WTC11 (cell line): ENCODE results near the gene GGACT.

ENCODE experiments used
- CREB1 ChIP-seq: sonication (generic); formaldehyde crosslinking; IDR thresholded peaks from 2 replicates; pipeline ENCODE4 v1.8.0; 2023; ENCODE audit warnings: mild to moderate bottlenecking, missing genetic modification reagents
- JUN ChIP-seq: sonication (generic); formaldehyde crosslinking; IDR thresholded peaks from 2 replicates; pipeline ENCODE4 v1.8.0; 2023; ENCODE audit warnings: mild to moderate bottlenecking, missing genetic modification reagents
- MXD4 ChIP-seq: fragments of 250-450 bp; sonication (Bioruptor Pico); IDR thresholded peaks from 2 replicates; pipeline ENCODE4 v1.8.0; 2021; ENCODE audit warnings: mild to moderate bottlenecking, moderate library complexity, borderline replicate concordance
- NFE2L1 ChIP-seq: sonication (generic); formaldehyde crosslinking; IDR thresholded peaks from 2 replicates; pipeline ENCODE4 v1.8.1; 2023; ENCODE audit warnings: missing genetic modification reagents
- ZNF416 ChIP-seq: fragments of 250-450 bp; sonication (Bioruptor Pico); IDR thresholded peaks from 2 replicates; pipeline ENCODE4 v1.9.0; 2021; ENCODE audit warnings: mild to moderate bottlenecking, inconsistent platforms
- TF ChIP-seq, protein P1 (sequence below): fragments of 200-600 bp; IDR thresholded peaks from 2 replicates; pipeline ENCODE4 v1.8.0; 2022; ENCODE audit warnings: antibody characterized with exemption
- TF ChIP-seq, protein P2 (sequence below): sonication (generic); formaldehyde crosslinking; IDR thresholded peaks from 2 replicates; pipeline ENCODE4 v1.8.1; 2022; ENCODE audit warnings: mild to moderate bottlenecking, moderate library complexity, missing genetic modification reagents
- TF ChIP-seq, protein P3 (sequence below): sonication (generic); formaldehyde crosslinking; IDR thresholded peaks from 2 replicates; pipeline ENCODE4 v1.8.0; 2022; ENCODE audit warnings: mild to moderate bottlenecking, missing genetic modification reagents
- TF ChIP-seq, protein P4 (sequence below): sonication (generic); formaldehyde crosslinking; IDR thresholded peaks from 2 replicates; pipeline ENCODE4 v1.8.1; 2022; ENCODE audit warnings: mild to moderate bottlenecking, missing genetic modification reagents, moderate library complexity, borderline replicate concordance

DNA sequence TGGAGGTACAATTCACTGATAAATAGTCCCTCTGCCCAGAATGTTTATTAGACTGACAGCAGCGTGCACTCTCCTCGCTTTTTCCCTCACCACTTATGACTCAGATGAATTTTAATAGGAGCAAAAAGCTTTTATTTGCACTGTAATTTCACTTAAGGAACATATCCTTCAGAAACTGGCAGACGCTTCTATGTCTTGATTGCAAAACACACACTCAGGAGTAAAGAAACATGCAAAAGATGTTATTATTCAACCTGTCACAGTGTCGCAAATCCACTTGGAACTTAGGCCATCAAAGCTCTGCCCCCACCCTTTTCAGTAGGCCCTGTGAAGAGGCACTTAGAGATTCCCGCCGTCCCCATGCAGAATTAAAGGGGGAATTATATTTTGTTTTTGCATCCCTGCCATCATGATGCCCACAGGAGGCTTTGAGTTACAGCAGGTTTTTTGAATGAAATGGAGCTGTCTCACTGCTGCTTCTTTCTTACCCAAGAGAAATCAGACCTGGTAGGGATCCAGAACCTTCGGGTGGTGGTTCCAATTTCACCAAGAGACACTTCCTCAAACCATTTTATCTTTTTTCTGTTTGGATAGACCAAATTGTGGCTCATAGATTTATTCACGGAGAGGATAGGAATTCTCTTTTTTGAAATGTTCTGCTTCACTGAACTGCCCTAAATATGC, 74.5 kb downstream of the GGACT start:
- TF ChIP-seq MXD4 (CRISPR knock-in tag) (no peak), JUN (CRISPR knock-in tag) (no peak), NFE2L1 (CRISPR knock-in tag) (no peak), CREB1 (no peak), ZNF416 (no peak)
- TF ChIP-seq, protein P1, sequence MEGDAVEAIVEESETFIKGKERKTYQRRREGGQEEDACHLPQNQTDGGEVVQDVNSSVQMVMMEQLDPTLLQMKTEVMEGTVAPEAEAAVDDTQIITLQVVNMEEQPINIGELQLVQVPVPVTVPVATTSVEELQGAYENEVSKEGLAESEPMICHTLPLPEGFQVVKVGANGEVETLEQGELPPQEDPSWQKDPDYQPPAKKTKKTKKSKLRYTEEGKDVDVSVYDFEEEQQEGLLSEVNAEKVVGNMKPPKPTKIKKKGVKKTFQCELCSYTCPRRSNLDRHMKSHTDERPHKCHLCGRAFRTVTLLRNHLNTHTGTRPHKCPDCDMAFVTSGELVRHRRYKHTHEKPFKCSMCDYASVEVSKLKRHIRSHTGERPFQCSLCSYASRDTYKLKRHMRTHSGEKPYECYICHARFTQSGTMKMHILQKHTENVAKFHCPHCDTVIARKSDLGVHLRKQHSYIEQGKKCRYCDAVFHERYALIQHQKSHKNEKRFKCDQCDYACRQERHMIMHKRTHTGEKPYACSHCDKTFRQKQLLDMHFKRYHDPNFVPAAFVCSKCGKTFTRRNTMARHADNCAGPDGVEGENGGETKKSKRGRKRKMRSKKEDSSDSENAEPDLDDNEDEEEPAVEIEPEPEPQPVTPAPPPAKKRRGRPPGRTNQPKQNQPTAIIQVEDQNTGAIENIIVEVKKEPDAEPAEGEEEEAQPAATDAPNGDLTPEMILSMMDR, result no peak
- TF ChIP-seq, protein P2, sequence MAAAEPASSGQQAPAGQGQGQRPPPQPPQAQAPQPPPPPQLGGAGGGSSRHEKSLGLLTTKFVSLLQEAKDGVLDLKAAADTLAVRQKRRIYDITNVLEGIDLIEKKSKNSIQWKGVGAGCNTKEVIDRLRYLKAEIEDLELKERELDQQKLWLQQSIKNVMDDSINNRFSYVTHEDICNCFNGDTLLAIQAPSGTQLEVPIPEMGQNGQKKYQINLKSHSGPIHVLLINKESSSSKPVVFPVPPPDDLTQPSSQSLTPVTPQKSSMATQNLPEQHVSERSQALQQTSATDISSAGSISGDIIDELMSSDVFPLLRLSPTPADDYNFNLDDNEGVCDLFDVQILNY (CRISPR knock-in tag), result no peak
- TF ChIP-seq, protein P3, sequence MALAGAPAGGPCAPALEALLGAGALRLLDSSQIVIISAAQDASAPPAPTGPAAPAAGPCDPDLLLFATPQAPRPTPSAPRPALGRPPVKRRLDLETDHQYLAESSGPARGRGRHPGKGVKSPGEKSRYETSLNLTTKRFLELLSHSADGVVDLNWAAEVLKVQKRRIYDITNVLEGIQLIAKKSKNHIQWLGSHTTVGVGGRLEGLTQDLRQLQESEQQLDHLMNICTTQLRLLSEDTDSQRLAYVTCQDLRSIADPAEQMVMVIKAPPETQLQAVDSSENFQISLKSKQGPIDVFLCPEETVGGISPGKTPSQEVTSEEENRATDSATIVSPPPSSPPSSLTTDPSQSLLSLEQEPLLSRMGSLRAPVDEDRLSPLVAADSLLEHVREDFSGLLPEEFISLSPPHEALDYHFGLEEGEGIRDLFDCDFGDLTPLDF (CRISPR knock-in tag), result no peak
- TF ChIP-seq, protein P4, sequence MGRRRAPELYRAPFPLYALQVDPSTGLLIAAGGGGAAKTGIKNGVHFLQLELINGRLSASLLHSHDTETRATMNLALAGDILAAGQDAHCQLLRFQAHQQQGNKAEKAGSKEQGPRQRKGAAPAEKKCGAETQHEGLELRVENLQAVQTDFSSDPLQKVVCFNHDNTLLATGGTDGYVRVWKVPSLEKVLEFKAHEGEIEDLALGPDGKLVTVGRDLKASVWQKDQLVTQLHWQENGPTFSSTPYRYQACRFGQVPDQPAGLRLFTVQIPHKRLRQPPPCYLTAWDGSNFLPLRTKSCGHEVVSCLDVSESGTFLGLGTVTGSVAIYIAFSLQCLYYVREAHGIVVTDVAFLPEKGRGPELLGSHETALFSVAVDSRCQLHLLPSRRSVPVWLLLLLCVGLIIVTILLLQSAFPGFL, result no peak
